ENCODE data around the gene MUCL1.
"Not testable (repeated sequence)": the region's sequence is repeated elsewhere in the genome, so short reads cannot be mapped to it uniquely, and the experiment has no call there.

The MUCL1 gene

GRCh38 chr12:54861927-54862326, 7.6 kb downstream of the MUCL1 start:
- H3K27ac ChIP-seq: no peak overlapping the region
- no peaks in the 10 kb centered on the region for H3K9me3 ChIP-seq
- H3K4me1 ChIP-seq: no peaks in the 10 kb centered on the region
- no peak overlapping the region for H3K9ac ChIP-seq
- H3K4me2 ChIP-seq: no peak overlapping the region
- H3K4me3 ChIP-seq: no peak overlapping the region
- H3K36me3 ChIP-seq: no peaks in the 10 kb centered on the region
- no peaks in the 10 kb centered on the region for H4K20me1 ChIP-seq
- no peaks in the 10 kb centered on the region for H3K27me3 ChIP-seq
- no peak for TF ChIP-seq Cebpa-rat (IDR thresholded peaks at IDR 0.05)

- H3K27me3 ChIP-seq: no peaks in the 10 kb centered on the region
- H4K20me1 ChIP-seq: no peaks in the 10 kb centered on the region
- H3K27ac ChIP-seq: no peak overlapping the region
- no peak for TF ChIP-seq Cebpa-rat (IDR thresholded peaks at IDR 0.05)
- H3K9me3 ChIP-seq: no peaks in the 10 kb centered on the region
- no peaks in the 10 kb centered on the region for H3K36me3 ChIP-seq
- H3K9ac ChIP-seq: no peak overlapping the region
- no peaks in the 10 kb centered on the region for H3K4me1 ChIP-seq
- H3K4me3 ChIP-seq: no peak overlapping the region
- H3K4me2 ChIP-seq: no peak overlapping the region
Observed at GRCh38 chr12:54863948-54864618, 9.8 kb downstream of the MUCL1 start.

- Histone ChIP-seq H3K4me1 (no peaks in the 10 kb centered on the region), H3K9me3 (no peaks in the 10 kb centered on the region), H3K4me2 (no peak overlapping the region), H3K4me3 (no peak overlapping the region), H3K36me3 (no peaks in the 10 kb centered on the region), H4K20me1 (no peaks in the 10 kb centered on the region), H3K27ac (no peak overlapping the region), H3K27me3 (no peaks in the 10 kb centered on the region), H3K9ac (no peak overlapping the region)
- TF ChIP-seq Cebpa-rat (IDR thresholded peaks at IDR 0.05): no peak
Observed at GRCh38 chr12:54865683-54866324, 11.5 kb downstream of the MUCL1 start.

GRCh38 chr12:54868690-54869089, 14.4 kb downstream of the MUCL1 start:
- no peak for TF ChIP-seq Cebpa-rat (IDR thresholded peaks at IDR 0.05)
- Histone ChIP-seq H3K9me3 (no peaks in the 10 kb centered on the region), H4K20me1 (no peaks in the 10 kb centered on the region), H3K27me3 (no peaks in the 10 kb centered on the region), H3K4me2 (no peak overlapping the region), H3K4me1 (no peaks in the 10 kb centered on the region), H3K4me3 (no peak overlapping the region), H3K9ac (no peak overlapping the region), H3K36me3 (no peaks in the 10 kb centered on the region), H3K27ac (no peak overlapping the region)

- Histone ChIP-seq H3K9me3 (no peaks in the 10 kb centered on the region), H4K20me1 (no peaks in the 10 kb centered on the region), H3K4me3 (no peak overlapping the region), H3K27ac (no peak overlapping the region), H3K4me1 (no peaks in the 10 kb centered on the region), H3K9ac (no peak overlapping the region), H3K27me3 (no peaks in the 10 kb centered on the region), H3K4me2 (no peak overlapping the region), H3K36me3 (no peaks in the 10 kb centered on the region)
- no peak for TF ChIP-seq Cebpa-rat (IDR thresholded peaks at IDR 0.05)
Observed at GRCh38 chr12:54870048-54870447, 15.7 kb downstream of the MUCL1 start.

- Histone ChIP-seq H3K4me1 (no peaks in the 10 kb centered on the region), H3K4me3 (no peak overlapping the region), H3K27ac (no peak overlapping the region), H3K9ac (no peak overlapping the region), H3K27me3 (no peaks in the 10 kb centered on the region), H3K36me3 (no peaks in the 10 kb centered on the region), H3K9me3 (no peaks in the 10 kb centered on the region), H3K4me2 (no peak overlapping the region), H4K20me1 (no peaks in the 10 kb centered on the region)
- TF ChIP-seq Cebpa-rat (IDR thresholded peaks at IDR 0.05): no peak
Observed at GRCh38 chr12:54870617-54871016, 16.3 kb downstream of the MUCL1 start.

GRCh38 chr12:54879150-54879549, 24.8 kb downstream of the MUCL1 start:
- Histone ChIP-seq H3K27me3 (no peaks in the 10 kb centered on the region), H3K9me3 (no peaks in the 10 kb centered on the region), H3K9ac (no peak overlapping the region), H3K27ac (no peak overlapping the region), H3K4me2 (no peak overlapping the region), H3K4me1 (no peaks in the 10 kb centered on the region), H3K36me3 (no peaks in the 10 kb centered on the region), H3K4me3 (no peak overlapping the region), H4K20me1 (no peaks in the 10 kb centered on the region)
- no peak for TF ChIP-seq Cebpa-rat (IDR thresholded peaks at IDR 0.05)

GRCh38 chr12:54879579-54879978, 25.3 kb downstream of the MUCL1 start:
- no peak overlapping the region for H3K9ac ChIP-seq
- no peaks in the 10 kb centered on the region for H3K27me3 ChIP-seq
- no peaks in the 10 kb centered on the region for H3K4me1 ChIP-seq
- no peak overlapping the region for H3K27ac ChIP-seq
- no peaks in the 10 kb centered on the region for H3K36me3 ChIP-seq
- no peak overlapping the region for H3K4me2 ChIP-seq
- H3K4me3 ChIP-seq: no peak overlapping the region
- no peak for TF ChIP-seq Cebpa-rat (IDR thresholded peaks at IDR 0.05)
- H3K9me3 ChIP-seq: no peaks in the 10 kb centered on the region
- H4K20me1 ChIP-seq: no peaks in the 10 kb centered on the region

- Histone ChIP-seq H3K9me3 (no peaks in the 10 kb centered on the region), H3K4me3 (no peak overlapping the region), H3K27me3 (no peaks in the 10 kb centered on the region), H3K27ac (no peak overlapping the region), H3K9ac (no peak overlapping the region), H3K36me3 (no peaks in the 10 kb centered on the region), H3K4me2 (no peak overlapping the region), H3K4me1 (no peaks in the 10 kb centered on the region), H4K20me1 (no peaks in the 10 kb centered on the region)
- TF ChIP-seq Cebpa-rat (IDR thresholded peaks at IDR 0.05): no peak
Observed at GRCh38 chr12:54882079-54882478, 27.8 kb downstream of the MUCL1 start.

- H3K4me3 ChIP-seq, H3K9me3 ChIP-seq, H3K9ac ChIP-seq, H3K4me1 ChIP-seq, H3K27ac ChIP-seq, H4K20me1 ChIP-seq, H3K36me3 ChIP-seq, H3K27me3 ChIP-seq, H3K4me2 ChIP-seq: not testable (repeated sequence)
Observed at GRCh38 chr12:54882597-54882996, 28.3 kb downstream of the MUCL1 start.

- H4K20me1 ChIP-seq, H3K27me3 ChIP-seq, H3K4me1 ChIP-seq, H3K27ac ChIP-seq, H3K9me3 ChIP-seq, H3K36me3 ChIP-seq, H3K9ac ChIP-seq, H3K4me3 ChIP-seq, H3K4me2 ChIP-seq: not testable (repeated sequence)
Observed at GRCh38 chr12:54888428-54888827, 34.1 kb downstream of the MUCL1 start.
